ENCODE data around the gene CX3CR1.

DNA sequence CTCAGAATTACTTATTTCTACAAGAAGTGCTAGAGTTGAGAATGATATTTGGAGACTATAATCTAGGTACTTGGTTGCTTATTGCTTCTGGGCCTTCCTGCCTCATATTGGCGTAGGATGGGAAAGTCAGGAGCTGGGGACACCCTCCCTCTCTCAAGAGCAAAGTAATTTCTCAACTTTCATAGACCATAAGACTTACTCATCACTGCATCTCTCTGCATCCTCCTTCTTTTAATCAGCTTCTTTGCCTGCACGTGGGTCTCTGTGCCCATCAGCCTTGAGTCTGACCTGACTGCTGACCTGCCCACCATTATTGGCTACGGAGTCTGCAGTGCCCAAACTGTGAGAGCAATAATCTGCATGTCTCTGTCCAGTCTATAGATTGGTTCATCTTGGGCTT lies 60.1 kb downstream of the CX3CR1 start:
- TF ChIP-seq, protein P1, sequence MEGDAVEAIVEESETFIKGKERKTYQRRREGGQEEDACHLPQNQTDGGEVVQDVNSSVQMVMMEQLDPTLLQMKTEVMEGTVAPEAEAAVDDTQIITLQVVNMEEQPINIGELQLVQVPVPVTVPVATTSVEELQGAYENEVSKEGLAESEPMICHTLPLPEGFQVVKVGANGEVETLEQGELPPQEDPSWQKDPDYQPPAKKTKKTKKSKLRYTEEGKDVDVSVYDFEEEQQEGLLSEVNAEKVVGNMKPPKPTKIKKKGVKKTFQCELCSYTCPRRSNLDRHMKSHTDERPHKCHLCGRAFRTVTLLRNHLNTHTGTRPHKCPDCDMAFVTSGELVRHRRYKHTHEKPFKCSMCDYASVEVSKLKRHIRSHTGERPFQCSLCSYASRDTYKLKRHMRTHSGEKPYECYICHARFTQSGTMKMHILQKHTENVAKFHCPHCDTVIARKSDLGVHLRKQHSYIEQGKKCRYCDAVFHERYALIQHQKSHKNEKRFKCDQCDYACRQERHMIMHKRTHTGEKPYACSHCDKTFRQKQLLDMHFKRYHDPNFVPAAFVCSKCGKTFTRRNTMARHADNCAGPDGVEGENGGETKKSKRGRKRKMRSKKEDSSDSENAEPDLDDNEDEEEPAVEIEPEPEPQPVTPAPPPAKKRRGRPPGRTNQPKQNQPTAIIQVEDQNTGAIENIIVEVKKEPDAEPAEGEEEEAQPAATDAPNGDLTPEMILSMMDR (IDR thresholded peaks at IDR 0.05; ENCODE audit: insufficient read depth, low read length), result no peak
- TF ChIP-seq POLR2AphosphoS5 (IDR thresholded peaks at IDR 0.05; ENCODE audit: low read depth) (no peak), SPI1 (IDR thresholded peaks at IDR 0.05; ENCODE audit: borderline replicate concordance, low read depth) (no peak)
- TF ChIP-seq, protein P2, sequence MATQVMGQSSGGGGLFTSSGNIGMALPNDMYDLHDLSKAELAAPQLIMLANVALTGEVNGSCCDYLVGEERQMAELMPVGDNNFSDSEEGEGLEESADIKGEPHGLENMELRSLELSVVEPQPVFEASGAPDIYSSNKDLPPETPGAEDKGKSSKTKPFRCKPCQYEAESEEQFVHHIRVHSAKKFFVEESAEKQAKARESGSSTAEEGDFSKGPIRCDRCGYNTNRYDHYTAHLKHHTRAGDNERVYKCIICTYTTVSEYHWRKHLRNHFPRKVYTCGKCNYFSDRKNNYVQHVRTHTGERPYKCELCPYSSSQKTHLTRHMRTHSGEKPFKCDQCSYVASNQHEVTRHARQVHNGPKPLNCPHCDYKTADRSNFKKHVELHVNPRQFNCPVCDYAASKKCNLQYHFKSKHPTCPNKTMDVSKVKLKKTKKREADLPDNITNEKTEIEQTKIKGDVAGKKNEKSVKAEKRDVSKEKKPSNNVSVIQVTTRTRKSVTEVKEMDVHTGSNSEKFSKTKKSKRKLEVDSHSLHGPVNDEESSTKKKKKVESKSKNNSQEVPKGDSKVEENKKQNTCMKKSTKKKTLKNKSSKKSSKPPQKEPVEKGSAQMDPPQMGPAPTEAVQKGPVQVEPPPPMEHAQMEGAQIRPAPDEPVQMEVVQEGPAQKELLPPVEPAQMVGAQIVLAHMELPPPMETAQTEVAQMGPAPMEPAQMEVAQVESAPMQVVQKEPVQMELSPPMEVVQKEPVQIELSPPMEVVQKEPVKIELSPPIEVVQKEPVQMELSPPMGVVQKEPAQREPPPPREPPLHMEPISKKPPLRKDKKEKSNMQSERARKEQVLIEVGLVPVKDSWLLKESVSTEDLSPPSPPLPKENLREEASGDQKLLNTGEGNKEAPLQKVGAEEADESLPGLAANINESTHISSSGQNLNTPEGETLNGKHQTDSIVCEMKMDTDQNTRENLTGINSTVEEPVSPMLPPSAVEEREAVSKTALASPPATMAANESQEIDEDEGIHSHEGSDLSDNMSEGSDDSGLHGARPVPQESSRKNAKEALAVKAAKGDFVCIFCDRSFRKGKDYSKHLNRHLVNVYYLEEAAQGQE (IDR thresholded peaks at IDR 0.05; ENCODE audit: insufficient replicate concordance, low read depth), result no peak
